Liver (tissue), 9 donors: ENCODE results near the gene SNU13. TPM values are rescaled to one million over a fixed set of nuclear protein-coding genes. Genes with fewer than 3 reads are reported as not detected.

Source experiments
- DNase-seq: peaks from one replicate; pipeline ENCODE4 v3.0.0-alpha.2; 2017; ENCODE audit warnings: low spot score
- H3K27ac ChIP-seq, 2 donors: one replicate each; pipeline ENCODE4 v1.7.0; 2013; ENCODE audit warnings: inconsistent platforms in 2 of 2, low read length in 2 of 2, control low read depth in 1 of 2, low read depth in 1 of 2, mild to moderate bottlenecking in 1 of 2
- H3K27me3 ChIP-seq, 4 donors: one replicate each; pipeline versions ENCODE4 v1.6.1 to v1.7.0; 2013; ENCODE audit warnings: low read length in 3 of 4, inconsistent platforms in 1 of 4, mild to moderate bottlenecking in 1 of 4, moderate library complexity in 1 of 4; ENCODE audit not compliant: control insufficient read depth in 4 of 4, insufficient read depth in 4 of 4
- H3K36me3 ChIP-seq, 4 donors: one replicate each; pipeline versions ENCODE4 v1.6.1 to v1.7.0; 2013; ENCODE audit warnings: low read length in 3 of 4, mild to moderate bottlenecking in 3 of 4, low read depth in 1 of 4, moderate library complexity in 1 of 4; ENCODE audit not compliant: control insufficient read depth in 4 of 4, insufficient read depth in 3 of 4
- H3K4me1 ChIP-seq, 4 donors: one replicate each; pipeline versions ENCODE4 v1.6.1 to v1.7.0; 2013; ENCODE audit warnings: low read length in 3 of 4, mild to moderate bottlenecking in 3 of 4, moderate library complexity in 1 of 4; ENCODE audit not compliant: control insufficient read depth in 4 of 4, insufficient read depth in 4 of 4
- H3K4me3 ChIP-seq, 3 donors: one replicate each; pipeline versions ENCODE4 v1.6.1 to v1.7.0; 2013; ENCODE audit warnings: low read length in 3 of 3, control low read depth in 1 of 3, low read depth in 1 of 3, mild to moderate bottlenecking in 1 of 3
- H3K9ac ChIP-seq, 2 donors: one replicate each; pipeline ENCODE4 v1.7.0; 2013; ENCODE audit warnings: low read length in 2 of 2, mild to moderate bottlenecking in 2 of 2, moderate library complexity in 2 of 2, control low read depth in 1 of 2, low read depth in 1 of 2
- H3K9me3 ChIP-seq, 4 donors: one replicate each; pipeline versions ENCODE4 v1.6.1 to v1.7.0; 2013; ENCODE audit warnings: low read length in 3 of 4; ENCODE audit not compliant: control insufficient read depth in 4 of 4
- EGR1 ChIP-seq, 2 donors: IDR thresholded peaks; 2 replicates each; pipeline ENCODE4 v1.6.1; 2016 to 2018; ENCODE audit warnings: antibody characterized with exemption in 2 of 2, low read depth in 2 of 2
- FOXA1 ChIP-seq: IDR thresholded peaks from 2 replicates; pipeline ENCODE4 v1.6.1; 2016; ENCODE audit warnings: antibody characterized with exemption
- GABPA ChIP-seq, 2 donors: IDR thresholded peaks in 1 of 2; conservative IDR thresholded peaks in 1 of 2; 2 replicates each; pipeline ENCODE4 v1.6.1; 2016; ENCODE audit warnings: antibody characterized with exemption in 2 of 2, mild to moderate bottlenecking in 1 of 2, moderate library complexity in 1 of 2
- HNF4A ChIP-seq, 2 donors: conservative IDR thresholded peaks; 2 replicates each; pipeline ENCODE4 v1.6.1; 2016; ENCODE audit warnings: antibody characterized with exemption in 2 of 2, mild to moderate bottlenecking in 2 of 2
- HNF4G ChIP-seq: IDR thresholded peaks from 2 replicates; pipeline ENCODE4 v1.6.1; 2016; ENCODE audit warnings: antibody characterized with exemption
- JUND ChIP-seq, 2 donors: IDR thresholded peaks; 2 replicates each; pipeline ENCODE4 v1.6.1; 2016; ENCODE audit warnings: antibody characterized with exemption in 2 of 2
- NR2F2 ChIP-seq: IDR thresholded peaks from 2 replicates; pipeline ENCODE4 v1.6.1; 2016; ENCODE audit warnings: antibody characterized with exemption
- RAD21 ChIP-seq, 2 donors: IDR thresholded peaks; 2 replicates each; pipeline ENCODE4 v1.6.1; 2016; ENCODE audit warnings: antibody characterized with exemption in 2 of 2, mild to moderate bottlenecking in 2 of 2
- RXRA ChIP-seq, 2 donors: IDR thresholded peaks; 2 replicates each; pipeline ENCODE4 v1.6.1; 2017 to 2018; ENCODE audit warnings: antibody characterized with exemption in 2 of 2, mild to moderate bottlenecking in 1 of 2
- SP1 ChIP-seq: IDR thresholded peaks from 2 replicates; pipeline ENCODE4 v1.6.1; 2018; ENCODE audit warnings: antibody characterized with exemption, mild to moderate bottlenecking
- WGBS: extraction: QIAGEN DNeasy Blood & Tissue Kit; methylation state at CpG from one replicate; pipeline ENCODE4 v1.1.7; 2013; 5-methylcytosine and 5-hydroxymethylcytosine counted together
- polyA plus RNA-seq, 2 donors: library from polyadenylated mRNA; stranded (reverse) in 1 of 2; unstranded in 1 of 2; fragments of 200-250 nt in 1 of 2; fragments of >200 nt in 1 of 2; fragmentation: Nextera tagmentation in 1 of 2; extraction: Ambion mirVana in 1 of 2; gene quantifications; one replicate each; pipeline versions ENCODE4 v1.2.1 to v1.2.3, GENCODE V29; 2013 to 2015
- total RNA-seq, 2 donors: library from RNA; depleted of rRNA; stranded (reverse); fragments of >200 nt; gene quantifications; one replicate each; pipeline ENCODE4 v1.2.3, GENCODE V29; 2014
- TF ChIP-seq, protein P1 (sequence below): IDR thresholded peaks from 2 replicates; pipeline ENCODE4 v1.6.1; 2016; ENCODE audit warnings: antibody characterized with exemption, mild to moderate bottlenecking
- TF ChIP-seq, protein P2 (sequence below): fragments of 150-350 bp; IDR thresholded peaks from 2 replicates; pipeline ENCODE4 v1.5.1; 2017; ENCODE audit warnings: improper control_type of control experiment, low read depth, low read length; ENCODE audit not compliant: missing input control
- TF ChIP-seq, protein P3 (sequence below): IDR thresholded peaks from 2 replicates; pipeline ENCODE4 v1.6.1; 2016; ENCODE audit warnings: antibody characterized with exemption
- TF ChIP-seq, protein P4 (sequence below): IDR thresholded peaks from 2 replicates; pipeline ENCODE4 v1.6.1; 2016; ENCODE audit warnings: antibody characterized with exemption
- TF ChIP-seq, protein P5 (sequence below): IDR thresholded peaks from 2 replicates; pipeline ENCODE4 v1.6.1; 2016; ENCODE audit warnings: antibody characterized with exemption
- donor health status: healthy.
- donor health status: healthy.
- donor health status: healthy.
- donor health status: healthy.
- donor health status: healthy.

SNU13 gene
- total and polyA plus RNA-seq, 4 donors: 22.3 to 104 (median 43.9) TPM

DNA sequence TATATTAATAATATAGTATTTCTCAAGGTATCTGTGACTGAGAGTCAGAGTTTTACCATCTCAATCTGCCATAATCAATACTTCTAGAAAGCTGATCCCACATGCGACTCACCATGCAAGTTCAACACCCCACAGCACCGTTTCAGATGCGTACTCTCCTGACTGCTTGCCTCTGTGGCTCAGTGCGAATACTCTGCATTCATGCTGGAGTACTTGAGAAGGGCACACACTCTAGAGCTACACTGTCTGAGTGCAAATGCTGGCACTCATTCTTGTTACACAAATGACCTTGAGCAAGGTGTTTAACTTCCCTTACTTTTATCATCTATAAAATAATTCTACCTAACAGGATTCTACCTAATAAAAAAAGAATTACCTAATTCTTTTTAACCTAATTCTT, 12.5 kb downstream of the SNU13 start:
- Histone ChIP-seq H3K27me3 (no peaks in the 10 kb centered on the region), H3K9ac (no peak overlapping the region), H3K4me3 (no peak overlapping the region), H3K36me3 (peaks cover 4 to 44% (median 34%) of the 10 kb centered on the region in 4 donors), H3K27ac (no peak overlapping the region), H3K4me1 (peaks cover 0 to 5% (median 0%) of the 10 kb centered on the region in 4 donors), H3K9me3 (no peaks in the 10 kb centered on the region)
- TF ChIP-seq HNF4A (conservative IDR thresholded peaks at IDR 0.05) (no peak), SP1 (no peak), RXRA (IDR thresholded peaks at IDR 0.05) (no peak), HNF4G (no peak), JUND (IDR thresholded peaks at IDR 0.05) (no peak), FOXA1 (no peak), EGR1 (IDR thresholded peaks at IDR 0.05; ENCODE audit: low read depth in 2 of 2) (no peak), NR2F2 (no peak)
- TF ChIP-seq, protein P1, sequence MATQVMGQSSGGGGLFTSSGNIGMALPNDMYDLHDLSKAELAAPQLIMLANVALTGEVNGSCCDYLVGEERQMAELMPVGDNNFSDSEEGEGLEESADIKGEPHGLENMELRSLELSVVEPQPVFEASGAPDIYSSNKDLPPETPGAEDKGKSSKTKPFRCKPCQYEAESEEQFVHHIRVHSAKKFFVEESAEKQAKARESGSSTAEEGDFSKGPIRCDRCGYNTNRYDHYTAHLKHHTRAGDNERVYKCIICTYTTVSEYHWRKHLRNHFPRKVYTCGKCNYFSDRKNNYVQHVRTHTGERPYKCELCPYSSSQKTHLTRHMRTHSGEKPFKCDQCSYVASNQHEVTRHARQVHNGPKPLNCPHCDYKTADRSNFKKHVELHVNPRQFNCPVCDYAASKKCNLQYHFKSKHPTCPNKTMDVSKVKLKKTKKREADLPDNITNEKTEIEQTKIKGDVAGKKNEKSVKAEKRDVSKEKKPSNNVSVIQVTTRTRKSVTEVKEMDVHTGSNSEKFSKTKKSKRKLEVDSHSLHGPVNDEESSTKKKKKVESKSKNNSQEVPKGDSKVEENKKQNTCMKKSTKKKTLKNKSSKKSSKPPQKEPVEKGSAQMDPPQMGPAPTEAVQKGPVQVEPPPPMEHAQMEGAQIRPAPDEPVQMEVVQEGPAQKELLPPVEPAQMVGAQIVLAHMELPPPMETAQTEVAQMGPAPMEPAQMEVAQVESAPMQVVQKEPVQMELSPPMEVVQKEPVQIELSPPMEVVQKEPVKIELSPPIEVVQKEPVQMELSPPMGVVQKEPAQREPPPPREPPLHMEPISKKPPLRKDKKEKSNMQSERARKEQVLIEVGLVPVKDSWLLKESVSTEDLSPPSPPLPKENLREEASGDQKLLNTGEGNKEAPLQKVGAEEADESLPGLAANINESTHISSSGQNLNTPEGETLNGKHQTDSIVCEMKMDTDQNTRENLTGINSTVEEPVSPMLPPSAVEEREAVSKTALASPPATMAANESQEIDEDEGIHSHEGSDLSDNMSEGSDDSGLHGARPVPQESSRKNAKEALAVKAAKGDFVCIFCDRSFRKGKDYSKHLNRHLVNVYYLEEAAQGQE: no peak
- TF ChIP-seq, protein P2, sequence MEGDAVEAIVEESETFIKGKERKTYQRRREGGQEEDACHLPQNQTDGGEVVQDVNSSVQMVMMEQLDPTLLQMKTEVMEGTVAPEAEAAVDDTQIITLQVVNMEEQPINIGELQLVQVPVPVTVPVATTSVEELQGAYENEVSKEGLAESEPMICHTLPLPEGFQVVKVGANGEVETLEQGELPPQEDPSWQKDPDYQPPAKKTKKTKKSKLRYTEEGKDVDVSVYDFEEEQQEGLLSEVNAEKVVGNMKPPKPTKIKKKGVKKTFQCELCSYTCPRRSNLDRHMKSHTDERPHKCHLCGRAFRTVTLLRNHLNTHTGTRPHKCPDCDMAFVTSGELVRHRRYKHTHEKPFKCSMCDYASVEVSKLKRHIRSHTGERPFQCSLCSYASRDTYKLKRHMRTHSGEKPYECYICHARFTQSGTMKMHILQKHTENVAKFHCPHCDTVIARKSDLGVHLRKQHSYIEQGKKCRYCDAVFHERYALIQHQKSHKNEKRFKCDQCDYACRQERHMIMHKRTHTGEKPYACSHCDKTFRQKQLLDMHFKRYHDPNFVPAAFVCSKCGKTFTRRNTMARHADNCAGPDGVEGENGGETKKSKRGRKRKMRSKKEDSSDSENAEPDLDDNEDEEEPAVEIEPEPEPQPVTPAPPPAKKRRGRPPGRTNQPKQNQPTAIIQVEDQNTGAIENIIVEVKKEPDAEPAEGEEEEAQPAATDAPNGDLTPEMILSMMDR: no peak
- no peak for DNase-seq
- 96% methylated on average over 4 of the region's 4 CpGs for WGBS

DNA sequence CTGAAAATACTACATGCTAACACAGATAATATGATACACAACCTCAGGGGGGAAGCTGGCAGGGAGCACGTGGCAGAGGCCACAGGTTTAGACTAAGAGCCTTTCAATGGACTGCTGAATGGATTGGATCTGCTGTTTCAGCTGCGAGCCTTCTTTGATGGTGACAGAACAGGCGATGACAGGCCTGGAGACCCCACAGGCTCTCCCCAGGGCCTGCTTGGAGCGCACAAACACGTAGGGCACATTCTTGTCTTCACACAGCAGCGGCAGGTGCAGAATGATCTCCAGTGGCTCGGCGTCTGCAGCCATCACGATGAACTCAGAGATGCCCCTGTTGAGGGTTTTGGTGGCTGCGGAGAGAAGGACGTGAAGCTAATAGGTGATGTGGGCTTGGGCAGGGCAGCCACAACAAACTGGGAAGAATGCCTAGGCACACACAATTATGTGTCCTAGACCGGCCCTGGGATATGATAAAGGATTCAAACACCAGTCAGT, 13.8 kb downstream of the SNU13 start:
- Histone ChIP-seq H3K36me3 (peaks cover 3 to 40% (median 28%) of the 10 kb centered on the region in 4 donors), H3K27ac (no peak overlapping the region), H3K27me3 (no peaks in the 10 kb centered on the region), H3K9me3 (no peaks in the 10 kb centered on the region), H3K9ac (no peak overlapping the region), H3K4me3 (no peak overlapping the region), H3K4me1 (peaks cover 0 to 2% (median 0%) of the 10 kb centered on the region in 4 donors)
- DNase-seq: no peak
- 94% methylated on average over 12 of the region's 12 CpGs for WGBS
- no peak for TF ChIP-seq RXRA (IDR thresholded peaks at IDR 0.05)
- no peak for TF ChIP-seq RAD21 (IDR thresholded peaks at IDR 0.05)
- TF ChIP-seq, protein P3, sequence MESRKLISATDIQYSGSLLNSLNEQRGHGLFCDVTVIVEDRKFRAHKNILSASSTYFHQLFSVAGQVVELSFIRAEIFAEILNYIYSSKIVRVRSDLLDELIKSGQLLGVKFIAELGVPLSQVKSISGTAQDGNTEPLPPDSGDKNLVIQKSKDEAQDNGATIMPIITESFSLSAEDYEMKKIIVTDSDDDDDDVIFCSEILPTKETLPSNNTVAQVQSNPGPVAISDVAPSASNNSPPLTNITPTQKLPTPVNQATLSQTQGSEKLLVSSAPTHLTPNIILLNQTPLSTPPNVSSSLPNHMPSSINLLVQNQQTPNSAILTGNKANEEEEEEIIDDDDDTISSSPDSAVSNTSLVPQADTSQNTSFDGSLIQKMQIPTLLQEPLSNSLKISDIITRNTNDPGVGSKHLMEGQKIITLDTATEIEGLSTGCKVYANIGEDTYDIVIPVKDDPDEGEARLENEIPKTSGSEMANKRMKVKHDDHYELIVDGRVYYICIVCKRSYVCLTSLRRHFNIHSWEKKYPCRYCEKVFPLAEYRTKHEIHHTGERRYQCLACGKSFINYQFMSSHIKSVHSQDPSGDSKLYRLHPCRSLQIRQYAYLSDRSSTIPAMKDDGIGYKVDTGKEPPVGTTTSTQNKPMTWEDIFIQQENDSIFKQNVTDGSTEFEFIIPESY: no peak
- TF ChIP-seq, protein P4, sequence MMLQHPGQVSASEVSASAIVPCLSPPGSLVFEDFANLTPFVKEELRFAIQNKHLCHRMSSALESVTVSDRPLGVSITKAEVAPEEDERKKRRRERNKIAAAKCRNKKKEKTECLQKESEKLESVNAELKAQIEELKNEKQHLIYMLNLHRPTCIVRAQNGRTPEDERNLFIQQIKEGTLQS: no peak
- no peak for TF ChIP-seq HNF4A (conservative IDR thresholded peaks at IDR 0.05)
- TF ChIP-seq GABPA (IDR thresholded peaks at IDR 0.05 in 1 of 2, conservative IDR thresholded peaks at IDR 0.05 in 1 of 2): no peak
- TF ChIP-seq, protein P2: no peak
- no peak for TF ChIP-seq JUND (IDR thresholded peaks at IDR 0.05)
- TF ChIP-seq, protein P5, sequence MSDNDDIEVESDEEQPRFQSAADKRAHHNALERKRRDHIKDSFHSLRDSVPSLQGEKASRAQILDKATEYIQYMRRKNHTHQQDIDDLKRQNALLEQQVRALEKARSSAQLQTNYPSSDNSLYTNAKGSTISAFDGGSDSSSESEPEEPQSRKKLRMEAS: no peak
